Measurements from ENCODE around the gene SH3GLB1.

SH3GLB1 gene

GRCh38 chr1:86775395-86775794, 71.0 kb downstream of the SH3GLB1 start:
- TF ChIP-seq GATA2 (IDR thresholded peaks at IDR 0.05; ENCODE audit: low read depth, low read length) (no peak), GATA3 (IDR thresholded peaks at IDR 0.05; ENCODE audit: low read depth, low read length) (no peak)

GRCh38 chr1:86776108-86776507, 71.7 kb downstream of the SH3GLB1 start:
- no peak for TF ChIP-seq GATA2 (IDR thresholded peaks at IDR 0.05; ENCODE audit: low read depth, low read length)
- no peak for TF ChIP-seq GATA3 (IDR thresholded peaks at IDR 0.05; ENCODE audit: low read depth, low read length)

- no peak for TF ChIP-seq GATA2 (IDR thresholded peaks at IDR 0.05; ENCODE audit: low read depth, low read length)
- no peak for TF ChIP-seq GATA3 (IDR thresholded peaks at IDR 0.05; ENCODE audit: low read depth, low read length)
Observed at GRCh38 chr1:86778569-86779239, 74.3 kb downstream of the SH3GLB1 start.

GRCh38 chr1:86779308-86780191, 75.2 kb downstream of the SH3GLB1 start:
- TF ChIP-seq GATA3 (IDR thresholded peaks at IDR 0.05; ENCODE audit: low read depth, low read length) (no peak), GATA2 (IDR thresholded peaks at IDR 0.05; ENCODE audit: low read depth, low read length) (no peak)

- TF ChIP-seq GATA2 (IDR thresholded peaks at IDR 0.05; ENCODE audit: low read depth, low read length) = no peak
- no peak for TF ChIP-seq GATA3 (IDR thresholded peaks at IDR 0.05; ENCODE audit: low read depth, low read length)
Observed at GRCh38 chr1:86782482-86782881, 78.1 kb downstream of the SH3GLB1 start.

- TF ChIP-seq GATA3 (IDR thresholded peaks at IDR 0.05; ENCODE audit: low read depth, low read length) (no peak), GATA2 (IDR thresholded peaks at IDR 0.05; ENCODE audit: low read depth, low read length) (no peak)
Observed at GRCh38 chr1:86787621-86788020, 83.2 kb downstream of the SH3GLB1 start.

- no peak for TF ChIP-seq GATA3 (IDR thresholded peaks at IDR 0.05; ENCODE audit: low read depth, low read length)
- no peak for TF ChIP-seq GATA2 (IDR thresholded peaks at IDR 0.05; ENCODE audit: low read depth, low read length)
Observed at GRCh38 chr1:86788300-86789206, 84.2 kb downstream of the SH3GLB1 start.

- TF ChIP-seq GATA3 (IDR thresholded peaks at IDR 0.05; ENCODE audit: low read depth, low read length) (no peak), GATA2 (IDR thresholded peaks at IDR 0.05; ENCODE audit: low read depth, low read length) (no peak)
Observed at GRCh38 chr1:86795316-86795715, 90.9 kb downstream of the SH3GLB1 start.
